AG08396 (cell line): Measurements from ENCODE around the gene NACA2.
"Not testable (repeated sequence)": the region's sequence is repeated elsewhere in the genome, so short reads cannot be mapped to it uniquely, and the experiment has no call there.

Experiments used
- DNase-seq: peaks from one replicate; pipeline ENCODE4 v3.0.0; 2012; ENCODE audit warnings: low spot score, mixed read lengths

NACA2 gene

GRCh38 chr17:61575983-61576382 is 15.0 kb downstream of the NACA2 start:
- no peak for DNase-seq

- no peak for DNase-seq
These were observed 15.6 kb downstream of the NACA2 start for GRCh38 chr17:61575352-61575975.

- peak; percentile 68 for DNase-seq
These were observed 16.3 kb downstream of the NACA2 start for GRCh38 chr17:61574542-61575351.

- not testable (repeated sequence) for DNase-seq
These were observed 18.5 kb downstream of the NACA2 start for GRCh38 chr17:61572547-61572946.

- DNase-seq: no peak
These were observed 19.4 kb downstream of the NACA2 start for GRCh38 chr17:61571624-61572023.

- no peak for DNase-seq
These were observed 20.9 kb downstream of the NACA2 start for GRCh38 chr17:61570118-61570517.

- not testable (repeated sequence) for DNase-seq
These were observed 21.5 kb downstream of the NACA2 start for GRCh38 chr17:61569525-61569924.

- DNase-seq: no peak
These were observed 22.6 kb downstream of the NACA2 start for GRCh38 chr17:61568219-61569072.

GRCh38 chr17:61567045-61567802 is 23.8 kb downstream of the NACA2 start:
- no peak for DNase-seq

- DNase-seq: not testable (repeated sequence)
These were observed 24.6 kb downstream of the NACA2 start for GRCh38 chr17:61566448-61566847.

GRCh38 chr17:61565850-61566249 is 25.2 kb downstream of the NACA2 start:
- not testable (repeated sequence) for DNase-seq

- no peak for DNase-seq
These were observed 25.8 kb downstream of the NACA2 start for GRCh38 chr17:61565213-61565612.

GRCh38 chr17:61562287-61562686 is 28.7 kb downstream of the NACA2 start:
- no peak for DNase-seq

GRCh38 chr17:61561354-61561753 is 29.7 kb downstream of the NACA2 start:
- DNase-seq: no peak

GRCh38 chr17:61560071-61560470 is 30.9 kb downstream of the NACA2 start:
- no peak for DNase-seq

GRCh38 chr17:61556224-61557188 is 34.5 kb downstream of the NACA2 start:
- peak; percentile 23 for DNase-seq

- DNase-seq: no peak
These were observed 35.9 kb downstream of the NACA2 start for GRCh38 chr17:61555127-61555566.

- DNase-seq: no peak
These were observed 36.8 kb downstream of the NACA2 start for GRCh38 chr17:61554209-61554608.

GRCh38 chr17:61552560-61552959 is 38.5 kb downstream of the NACA2 start:
- DNase-seq: not testable (repeated sequence)

GRCh38 chr17:61551255-61551742 is 39.7 kb downstream of the NACA2 start:
- DNase-seq: peak; percentile 55
